ENCODE data around the gene ACAA1.
"Not testable (repeated sequence)": the region's sequence is repeated elsewhere in the genome, so short reads cannot be mapped to it uniquely, and the experiment has no call there.

ACAA1 gene

GRCh38 chr3:38153221-38153620, 16.3 kb upstream of the ACAA1 start:
- DNase-seq, result no peak

- no peak for DNase-seq
Observed at GRCh38 chr3:38152609-38153008, 15.7 kb upstream of the ACAA1 start.

GRCh38 chr3:38151667-38152265, 14.8 kb upstream of the ACAA1 start:
- DNase-seq, result no peak

GRCh38 chr3:38150780-38151528, 14.0 kb upstream of the ACAA1 start:
- DNase-seq, result no peak

GRCh38 chr3:38149708-38150107, 12.8 kb upstream of the ACAA1 start:
- DNase-seq, result no peak

GRCh38 chr3:38148311-38148882, 11.5 kb upstream of the ACAA1 start:
- DNase-seq, result no peak

- no peak for DNase-seq
Observed at GRCh38 chr3:38147421-38147820, 10.5 kb upstream of the ACAA1 start.

GRCh38 chr3:38146504-38146903, 9.6 kb upstream of the ACAA1 start:
- DNase-seq, result no peak

- no peak for DNase-seq
Observed at GRCh38 chr3:38143511-38143910, 6.6 kb upstream of the ACAA1 start.

- no peak for DNase-seq
Observed at GRCh38 chr3:38142959-38143358, 6.0 kb upstream of the ACAA1 start.

GRCh38 chr3:38141952-38142273, 5.0 kb upstream of the ACAA1 start:
- no peak for DNase-seq

GRCh38 chr3:38141173-38141951, 4.4 kb upstream of the ACAA1 start:
- no peak for DNase-seq

GRCh38 chr3:38140326-38141172, 3.6 kb upstream of the ACAA1 start:
- DNase-seq, result no peak

- no peak for DNase-seq
Observed at GRCh38 chr3:38139652-38140051, 2.7 kb upstream of the ACAA1 start.

- no peak for DNase-seq
Observed at GRCh38 chr3:38139191-38139590, 2.3 kb upstream of the ACAA1 start.

GRCh38 chr3:38138349-38139190, 1.6 kb upstream of the ACAA1 start, which contains the start of gene MYD88:
Gene MYD88 (plus strand): TSS chr3:38138661. CDS start chr3:38138701, 40 bp downstream.
- no peak for DNase-seq

- peak; percentile 46 for DNase-seq
Observed at GRCh38 chr3:38137615-38138348, 855 bp upstream of the ACAA1 start.

GRCh38 chr3:38136393-38136776, 542 bp downstream of the ACAA1 start:
- DNase-seq, result no peak

GRCh38 chr3:38135621-38136277, 1.2 kb downstream of the ACAA1 start:
- not testable (repeated sequence) for DNase-seq

- not testable (repeated sequence) for DNase-seq
Observed at GRCh38 chr3:38134517-38135143, 2.3 kb downstream of the ACAA1 start.

Measured in NCI-H1105 (cell line).